Gastroesophageal sphincter (tissue), 4 donors: ENCODE data around the gene CAPSL. TPM values are rescaled to one million over a fixed set of nuclear protein-coding genes. Genes with fewer than 3 reads are reported as not detected.

Experiments used
- ATAC-seq: fragments of 150-250 bp; one replicate; pipeline ENCODE4 v1.9.1; 2016; ENCODE audit warnings: mild to moderate bottlenecking, moderate library complexity
- H3K27ac ChIP-seq, 4 donors: fragments of 200-600 bp; sonication (generic) in 3 of 4; 1 replicate in 3 of 4; 2 replicates in 1 of 4; pipeline ENCODE4 v1.5.1; 2016 to 2019
- H3K27me3 ChIP-seq: fragments of 200-600 bp; sonication (generic); one replicate; pipeline ENCODE4 v1.5.1; 2019
- H3K36me3 ChIP-seq, 2 donors: fragments of 200-600 bp; sonication (generic); one replicate each; pipeline ENCODE4 v1.5.1; 2019; ENCODE audit warnings: control low read depth in 1 of 2
- H3K4me1 ChIP-seq, 3 donors: fragments of 200-600 bp; sonication (generic); 1 replicate in 2 of 3; 2 replicates in 1 of 3; pipeline ENCODE4 v1.5.1; 2016 to 2019; ENCODE audit warnings: control low read depth in 2 of 3
- H3K4me3 ChIP-seq, 2 donors: fragments of 200-600 bp; sonication (generic); one replicate each; pipeline ENCODE4 v1.5.1; 2019; ENCODE audit warnings: mild to moderate bottlenecking in 1 of 2, moderate library complexity in 1 of 2
- H3K9me3 ChIP-seq, 3 donors: fragments of 200-600 bp; sonication (generic); one replicate each; pipeline ENCODE4 v1.5.1; 2017 to 2019; ENCODE audit warnings: control low read depth in 2 of 3
- EP300 ChIP-seq: sonication (generic); formaldehyde crosslinking; IDR thresholded peaks from one replicate; pipeline ENCODE4 v1.6.1; 2017; ENCODE audit warnings: antibody characterized with exemption, mild to moderate bottlenecking
- POLR2A ChIP-seq, 2 donors: fragments of 450-650 bp; IDR thresholded peaks; one replicate each; pipeline ENCODE4 v1.6.1; 2017; ENCODE audit warnings: antibody characterized with exemption in 2 of 2, mild to moderate bottlenecking in 2 of 2, moderate library complexity in 1 of 2
- POLR2AphosphoS5 ChIP-seq: sonication (generic); formaldehyde crosslinking; IDR thresholded peaks from one replicate; pipeline ENCODE4 v1.6.1; 2017; ENCODE audit warnings: antibody characterized with exemption
- WGBS, 2 donors: methylation state at CpG; one replicate each; pipeline ENCODE4 v1.1.5; 2018; ENCODE audit warnings: low coverage in 1 of 2; 5-methylcytosine and 5-hydroxymethylcytosine counted together
- total RNA-seq, 4 donors: library from RNA; depleted of rRNA; stranded (reverse); fragments of >200 nt; gene quantifications; one replicate each; pipeline ENCODE4 v1.1.0, GENCODE V29; 2016
- TF ChIP-seq, protein P1 (sequence below), 4 experiments: fragments of 200-600 bp in 2 of 4; fragments of 450-650 bp in 2 of 4; sonication (generic) in 1 of 4; IDR thresholded peaks; one replicate each; pipeline ENCODE4 v1.5.1; 2017 to 2019; ENCODE audit warnings: antibody characterized with exemption in 4 of 4, mild to moderate bottlenecking in 2 of 4, moderate library complexity in 2 of 4

CAPSL gene
- total RNA-seq, 4 donors from 2014 or later = not detected

DNA sequence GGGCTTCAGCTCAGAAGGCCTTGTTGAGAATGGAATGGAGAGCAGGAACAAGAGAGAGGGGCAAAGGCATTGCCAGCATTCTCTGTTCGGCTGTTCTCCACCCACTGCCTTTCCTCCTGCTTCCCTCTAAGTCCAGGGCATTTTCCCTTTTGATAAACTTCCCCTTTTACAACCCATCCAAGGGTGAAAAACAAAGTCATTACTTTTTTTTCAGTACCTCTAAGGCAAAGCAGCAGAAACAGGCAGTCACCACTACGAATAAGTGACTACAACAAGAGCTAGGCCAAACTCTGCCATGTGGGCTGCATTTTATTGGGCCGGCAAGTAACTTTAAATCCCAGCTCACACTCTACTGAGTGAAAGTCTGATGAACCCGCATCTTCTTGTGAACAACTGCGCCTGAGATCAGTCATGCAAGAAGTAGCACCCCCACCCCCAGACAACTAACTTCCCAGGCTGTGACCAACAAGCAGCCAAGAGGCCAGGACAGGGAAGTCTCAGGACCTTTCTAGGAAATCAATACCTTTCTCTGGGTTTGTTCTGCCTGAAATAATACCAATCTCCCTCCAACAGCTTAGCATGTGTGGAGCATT lies 68.6 kb downstream of the CAPSL start:
- Histone ChIP-seq H3K36me3 (no peaks in the 10 kb centered on the region), H3K27ac (no peak overlapping the region), H3K4me1 (no peaks in the 10 kb centered on the region), H3K4me3 (no peak overlapping the region), H3K27me3 (no peaks in the 10 kb centered on the region), H3K9me3 (no peaks in the 10 kb centered on the region)
- TF ChIP-seq, protein P1, sequence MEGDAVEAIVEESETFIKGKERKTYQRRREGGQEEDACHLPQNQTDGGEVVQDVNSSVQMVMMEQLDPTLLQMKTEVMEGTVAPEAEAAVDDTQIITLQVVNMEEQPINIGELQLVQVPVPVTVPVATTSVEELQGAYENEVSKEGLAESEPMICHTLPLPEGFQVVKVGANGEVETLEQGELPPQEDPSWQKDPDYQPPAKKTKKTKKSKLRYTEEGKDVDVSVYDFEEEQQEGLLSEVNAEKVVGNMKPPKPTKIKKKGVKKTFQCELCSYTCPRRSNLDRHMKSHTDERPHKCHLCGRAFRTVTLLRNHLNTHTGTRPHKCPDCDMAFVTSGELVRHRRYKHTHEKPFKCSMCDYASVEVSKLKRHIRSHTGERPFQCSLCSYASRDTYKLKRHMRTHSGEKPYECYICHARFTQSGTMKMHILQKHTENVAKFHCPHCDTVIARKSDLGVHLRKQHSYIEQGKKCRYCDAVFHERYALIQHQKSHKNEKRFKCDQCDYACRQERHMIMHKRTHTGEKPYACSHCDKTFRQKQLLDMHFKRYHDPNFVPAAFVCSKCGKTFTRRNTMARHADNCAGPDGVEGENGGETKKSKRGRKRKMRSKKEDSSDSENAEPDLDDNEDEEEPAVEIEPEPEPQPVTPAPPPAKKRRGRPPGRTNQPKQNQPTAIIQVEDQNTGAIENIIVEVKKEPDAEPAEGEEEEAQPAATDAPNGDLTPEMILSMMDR (IDR thresholded peaks at IDR 0.05) = no peak
- no peak for TF ChIP-seq POLR2A (IDR thresholded peaks at IDR 0.05)
- TF ChIP-seq EP300 = no peak
- TF ChIP-seq POLR2AphosphoS5 = no peak
- ATAC-seq = no peak
- WGBS, 2 donors = 67 to 88% methylated on average over 1 to 4 of the region's 5 CpGs

DNA sequence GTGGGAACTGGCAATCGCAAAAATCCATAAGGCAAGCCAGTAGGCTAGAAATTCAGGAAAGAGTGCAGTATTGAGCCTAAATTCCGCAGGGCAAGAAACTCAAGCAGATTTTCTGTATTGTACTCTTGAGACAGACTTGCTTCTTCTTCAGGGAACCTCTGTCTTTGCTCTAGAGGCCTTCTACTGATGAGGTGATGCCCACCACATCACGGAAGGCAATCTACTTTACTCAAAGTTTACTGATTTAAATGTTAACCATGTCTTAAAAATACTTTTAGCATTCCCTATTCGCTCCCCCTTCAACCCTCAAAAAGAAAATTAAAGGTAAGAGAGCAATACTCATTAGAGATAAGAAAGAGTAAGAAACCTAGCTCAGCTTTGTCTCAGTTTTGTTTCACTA lies 70.4 kb downstream of the CAPSL start:
- no peaks in the 10 kb centered on the region for H3K9me3 ChIP-seq
- H3K36me3 ChIP-seq = no peaks in the 10 kb centered on the region
- no peak overlapping the region for H3K4me3 ChIP-seq
- 81 to 89% methylated on average over 3 to 4 of the region's 4 CpGs for WGBS, 2 donors
- TF ChIP-seq, protein P1 (IDR thresholded peaks at IDR 0.05) = no peak
- no peak for TF ChIP-seq POLR2A (IDR thresholded peaks at IDR 0.05)
- no peak for TF ChIP-seq POLR2AphosphoS5
- TF ChIP-seq EP300 = no peak
- H3K27ac ChIP-seq = no peak overlapping the region
- ATAC-seq = no peak
- no peaks in the 10 kb centered on the region for H3K27me3 ChIP-seq
- no peaks in the 10 kb centered on the region for H3K4me1 ChIP-seq

DNA sequence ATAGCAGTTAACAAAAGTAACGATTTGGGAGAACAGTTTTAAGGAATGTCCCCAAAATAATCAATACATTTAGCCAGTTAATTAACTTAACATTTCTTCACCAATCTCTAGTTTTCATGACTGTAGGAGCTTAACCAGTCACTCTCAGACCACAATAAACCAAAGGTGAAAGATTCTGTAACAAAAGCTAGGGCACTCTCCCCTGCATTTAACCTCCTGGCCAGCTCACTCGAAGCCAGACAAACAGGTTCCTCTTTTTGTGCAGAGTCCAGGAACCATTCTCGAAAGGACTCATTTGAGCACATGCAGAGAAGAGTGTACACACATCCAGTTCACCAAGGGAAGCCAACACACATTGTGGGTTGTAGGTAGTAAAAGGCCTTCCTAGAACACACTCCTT lies 75.3 kb downstream of the CAPSL start:
- TF ChIP-seq, protein P1 (IDR thresholded peaks at IDR 0.05) = no peak
- TF ChIP-seq EP300 (no peak), POLR2AphosphoS5 (no peak)
- Histone ChIP-seq H3K9me3 (no peaks in the 10 kb centered on the region), H3K4me1 (no peaks in the 10 kb centered on the region), H3K36me3 (no peaks in the 10 kb centered on the region), H3K4me3 (no peak overlapping the region), H3K27me3 (no peaks in the 10 kb centered on the region), H3K27ac (no peak overlapping the region)
- ATAC-seq = no peak
- WGBS, 2 donors = 81 to 88% methylated on average over 3 of the region's 3 CpGs

DNA sequence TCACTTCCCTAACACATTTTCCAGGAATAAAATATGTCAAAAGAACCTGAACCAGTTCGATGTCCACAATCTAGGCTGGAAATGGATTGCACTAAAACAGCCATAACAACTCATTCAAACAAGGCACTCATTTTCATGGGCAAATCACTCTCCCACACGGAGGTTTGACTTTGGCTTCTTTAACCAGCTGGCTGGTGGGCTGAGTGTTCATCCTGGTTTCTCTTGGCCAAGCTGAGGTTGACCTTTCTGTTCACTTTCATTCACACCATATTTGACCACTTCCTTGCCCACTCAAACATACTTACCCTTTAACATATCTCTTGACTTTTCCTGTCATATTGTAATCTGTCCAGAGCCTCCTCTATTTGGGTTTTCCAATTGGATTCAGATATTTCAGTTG lies 76.3 kb downstream of the CAPSL start:
- no peak for TF ChIP-seq POLR2AphosphoS5
- TF ChIP-seq, protein P1 (IDR thresholded peaks at IDR 0.05) = no peak
- no peak for TF ChIP-seq EP300
- TF ChIP-seq POLR2A (IDR thresholded peaks at IDR 0.05) = no peak
- WGBS, 2 donors = 68% methylated on average over 2 of the region's 2 CpGs
- ATAC-seq = no peak

DNA sequence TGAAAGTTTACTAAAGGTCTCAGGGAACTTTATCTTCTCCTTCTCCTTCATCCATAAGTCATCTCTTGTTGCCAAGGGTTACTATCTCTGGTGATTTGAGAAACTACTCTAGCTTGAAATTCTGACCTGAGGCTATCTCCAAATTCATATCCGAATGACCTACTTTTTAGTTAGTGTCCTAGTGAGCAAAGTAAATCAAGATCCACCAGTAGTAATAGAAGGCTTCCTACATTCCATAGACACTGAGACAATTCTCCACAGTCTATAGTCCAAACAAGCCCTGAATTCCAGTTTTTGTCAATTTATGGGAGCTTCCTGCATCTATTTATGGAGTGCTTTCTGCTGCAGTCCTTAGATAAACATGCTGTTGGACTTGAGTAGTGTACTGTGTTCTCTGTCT lies 76.7 kb downstream of the CAPSL start:
- WGBS, 2 donors = 64 to 90% methylated on average over 1 of the region's 1 CpG
- Histone ChIP-seq H3K27me3 (no peaks in the 10 kb centered on the region), H3K9me3 (no peaks in the 10 kb centered on the region), H3K27ac (no peak overlapping the region), H3K4me3 (no peak overlapping the region), H3K36me3 (no peaks in the 10 kb centered on the region), H3K4me1 (no peaks in the 10 kb centered on the region)
- no peak for ATAC-seq
- no peak for TF ChIP-seq POLR2AphosphoS5
- no peak for TF ChIP-seq POLR2A (IDR thresholded peaks at IDR 0.05)
- no peak for TF ChIP-seq EP300
- TF ChIP-seq, protein P1 (IDR thresholded peaks at IDR 0.05) = no peak

More for the DNA sequence above, 76.3 kb downstream of the CAPSL start:
- Histone ChIP-seq H3K27ac (no peak overlapping the region), H3K4me3 (no peak overlapping the region), H3K4me1 (no peaks in the 10 kb centered on the region), H3K9me3 (no peaks in the 10 kb centered on the region), H3K36me3 (no peaks in the 10 kb centered on the region), H3K27me3 (no peaks in the 10 kb centered on the region)
